NCI-H2107 treated with DMSO at 0.1 percent for 48 hours (cell line): ENCODE results near the gene CATSPER3.

Experiments used
- DNase-seq: peaks from one replicate; lab custom pipeline; 2025; ENCODE audit not compliant: unreplicated experiment; lab: John Stamatoyannopoulos, UW

CATSPER3 gene

DNA sequence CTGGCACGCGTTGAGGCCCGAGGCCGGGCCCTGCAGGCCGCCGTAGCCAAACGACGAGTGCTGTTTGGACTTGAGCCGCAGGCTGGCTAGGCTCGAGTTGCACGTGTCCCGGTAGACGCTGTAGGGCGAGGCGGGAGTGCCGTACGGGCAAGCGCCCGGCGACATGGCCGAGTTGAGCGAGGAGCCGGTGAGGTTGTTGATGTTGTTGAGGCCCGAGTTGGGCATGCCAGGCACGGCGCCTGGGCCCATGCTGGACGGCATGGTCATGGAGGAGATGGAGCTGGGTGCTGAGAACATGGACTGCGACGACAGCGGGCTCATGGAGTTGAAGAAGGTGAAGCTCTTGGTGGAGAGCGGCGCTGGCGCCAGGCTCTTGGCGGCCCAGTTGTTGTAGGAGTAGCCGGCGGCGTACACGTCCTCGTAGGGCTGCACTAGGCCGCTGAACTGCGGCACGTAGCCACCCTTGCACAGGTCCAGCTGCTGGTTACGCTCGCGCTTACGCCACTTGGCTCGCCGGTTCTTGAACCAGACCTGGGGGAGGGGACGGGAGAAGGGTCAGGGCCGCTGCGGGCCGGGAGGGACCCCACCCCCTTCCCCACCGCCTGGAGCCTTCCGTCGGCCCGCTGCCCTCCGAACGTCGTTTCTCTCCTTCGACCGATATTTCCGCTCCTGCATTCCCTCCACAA lies 61.2 kb downstream of the CATSPER3 start:
- no peak for DNase-seq

DNA sequence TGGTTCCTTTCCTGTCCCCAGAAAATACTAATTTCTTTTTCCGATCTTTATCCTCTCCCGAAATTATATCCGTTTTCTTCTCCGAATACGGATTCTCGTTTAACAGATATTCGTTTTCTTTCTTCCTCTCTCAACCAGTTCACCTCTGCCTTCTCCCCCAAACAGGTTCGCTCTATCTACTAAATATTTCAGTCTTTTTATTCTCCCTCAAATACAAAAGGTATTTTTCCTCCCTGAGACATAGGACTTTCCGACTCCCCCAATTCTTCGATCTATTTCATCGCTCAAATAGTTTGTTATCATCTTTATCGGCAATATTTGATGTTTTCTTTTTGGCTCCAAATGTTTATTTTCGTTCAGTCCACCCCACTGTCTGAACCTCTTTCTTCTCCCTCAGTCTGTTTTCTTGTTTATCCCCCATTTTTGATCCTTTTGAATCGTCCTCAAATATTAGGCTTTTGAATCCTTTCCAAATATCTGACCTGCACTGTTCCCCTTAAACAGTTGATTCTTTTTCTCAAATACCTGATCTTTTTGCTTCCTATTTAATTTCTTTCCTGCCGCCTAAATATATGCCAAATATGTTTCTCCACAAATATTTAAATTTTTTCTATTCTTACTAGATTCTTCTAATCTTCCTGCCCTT lies 61.9 kb downstream of the CATSPER3 start:
- no peak for DNase-seq

DNA sequence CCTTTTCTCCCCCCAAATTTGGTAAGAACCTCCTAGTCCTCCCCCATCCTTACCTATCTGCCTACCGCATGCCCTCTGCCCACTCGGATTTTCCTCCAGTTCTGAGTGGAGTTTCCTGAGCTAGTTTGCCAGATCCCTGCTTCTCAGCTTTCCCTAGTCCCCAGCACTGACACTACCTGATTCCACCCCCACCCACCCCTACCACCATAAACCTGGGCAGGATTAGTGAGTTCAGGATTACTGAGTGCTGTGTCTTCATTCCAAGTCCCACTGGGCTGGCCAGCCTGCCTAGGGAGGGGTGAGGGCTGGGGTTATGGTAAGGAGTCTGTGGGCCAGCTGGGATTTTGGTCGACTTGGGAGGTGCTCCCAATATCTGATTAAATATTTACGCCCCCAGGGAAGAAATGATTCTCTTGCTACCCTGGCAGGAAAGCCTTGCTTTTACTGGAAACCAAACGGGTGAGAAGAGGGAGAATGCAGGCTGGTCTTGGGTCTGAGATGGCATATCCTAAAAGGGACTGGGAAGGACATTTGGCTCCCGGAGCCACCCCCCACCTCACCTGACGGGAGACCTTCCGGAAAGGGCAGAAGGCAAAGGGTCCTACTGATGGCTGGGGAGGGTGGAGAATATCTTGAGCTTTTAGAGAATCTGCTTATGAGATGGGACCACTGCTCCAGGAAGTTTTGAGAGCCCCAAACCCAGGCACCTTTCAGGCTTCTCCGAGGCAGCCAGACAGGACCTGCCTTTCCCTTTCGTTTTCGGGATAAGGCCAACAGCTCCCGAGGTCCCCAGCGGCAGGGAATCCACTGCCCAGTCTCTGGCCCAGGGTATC lies 62.6 kb downstream of the CATSPER3 start:
- no peak for DNase-seq

DNA sequence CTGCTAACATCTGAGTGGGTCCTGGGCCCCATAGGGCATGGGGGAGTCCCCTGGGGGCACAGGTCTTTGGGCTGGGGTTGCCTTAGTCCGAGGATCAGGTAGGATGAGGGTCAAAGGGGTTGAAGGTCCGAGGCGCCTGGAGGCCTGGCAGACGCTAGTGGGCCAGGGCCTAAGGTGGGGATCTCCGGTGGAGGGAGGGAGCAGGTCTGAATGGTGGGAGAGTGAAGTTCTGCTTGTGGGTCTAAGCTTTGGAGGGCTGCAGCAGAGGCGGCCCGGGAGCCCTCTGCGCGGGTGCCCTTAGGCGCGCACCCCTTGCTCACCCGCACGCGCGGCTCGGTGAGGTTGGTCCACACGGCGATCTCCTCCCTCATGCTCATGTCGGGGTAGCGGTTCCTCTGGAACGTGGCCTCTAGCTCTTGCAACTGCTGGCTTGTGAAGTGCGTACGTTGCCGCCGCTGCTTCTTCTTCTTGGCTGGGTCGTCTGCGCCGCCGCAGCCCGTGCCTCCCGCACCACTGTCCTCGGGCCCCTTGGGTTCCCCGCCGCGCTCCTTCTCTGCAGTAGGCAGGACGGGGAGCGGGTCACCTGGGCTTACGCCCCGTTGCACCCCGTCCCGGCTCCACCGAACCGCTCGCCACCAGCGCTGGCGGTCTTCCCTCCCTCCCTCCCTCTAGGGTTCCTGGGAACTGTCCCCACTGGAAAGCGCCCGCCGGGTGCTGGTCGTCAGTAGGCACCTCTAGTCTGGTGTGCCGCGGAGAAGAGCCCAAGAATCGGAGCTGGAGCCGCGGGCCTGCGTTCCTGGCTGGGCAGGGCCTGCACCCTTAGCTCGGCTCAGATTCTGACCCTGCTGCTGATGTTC lies 63.5 kb downstream of the CATSPER3 start:
- DNase-seq = no peak

DNA sequence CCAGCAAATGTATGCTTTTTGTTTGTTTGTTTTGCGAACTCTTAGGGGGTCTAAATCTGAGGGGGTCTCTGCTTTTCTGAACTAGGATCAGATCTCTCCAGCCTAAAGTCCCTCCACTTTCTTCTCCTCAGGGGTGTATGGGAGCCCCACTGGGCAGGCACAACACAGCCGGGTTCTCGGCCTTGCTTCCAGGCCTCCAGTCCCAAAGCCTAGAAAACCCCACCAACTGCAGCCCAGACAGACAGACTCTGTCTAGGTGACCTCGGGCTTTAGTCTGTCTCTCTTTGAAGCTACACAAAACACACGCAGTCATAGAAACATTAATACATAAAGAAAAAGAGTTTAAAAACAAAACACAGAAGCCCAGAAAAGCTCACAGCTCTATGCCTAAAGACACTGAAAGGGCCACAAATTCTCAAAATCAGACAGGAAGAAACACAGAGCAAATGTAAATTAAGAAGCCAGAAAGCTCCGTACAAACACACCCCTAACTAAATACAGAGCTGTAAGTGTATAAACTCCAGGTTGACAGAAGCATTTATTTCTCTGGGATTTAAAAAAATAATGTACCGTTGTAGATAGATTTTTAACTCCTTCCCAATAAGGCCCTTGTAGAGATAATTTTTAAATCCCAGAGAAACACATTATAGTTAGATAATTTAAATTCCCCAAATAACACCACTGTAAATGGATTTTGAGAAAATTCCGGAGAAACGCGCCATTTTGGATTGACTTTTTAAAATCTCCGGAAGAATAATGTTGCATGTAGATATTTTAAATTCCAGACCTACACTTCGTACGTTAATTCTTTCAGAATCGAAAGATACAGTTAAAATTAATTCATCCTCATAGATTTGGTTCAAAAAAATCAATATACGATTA lies 64.3 kb downstream of the CATSPER3 start:
- DNase-seq = no peak

DNA sequence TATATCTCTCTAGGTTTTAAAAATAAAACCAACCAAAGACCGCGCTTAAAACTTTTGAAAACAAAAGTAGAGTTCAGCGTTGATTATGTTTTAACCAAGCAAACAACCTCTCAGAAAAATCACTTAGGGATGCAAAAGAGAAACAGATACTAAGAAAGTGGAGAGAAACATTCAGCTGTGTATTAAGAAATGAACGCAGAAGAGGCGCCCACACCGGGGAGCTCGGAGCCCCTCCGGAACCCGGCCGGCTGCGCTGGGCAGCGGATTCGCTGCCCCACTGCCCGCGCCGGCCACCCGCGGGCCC lies 64.9 kb downstream of the CATSPER3 start:
- DNase-seq = no peak

DNA sequence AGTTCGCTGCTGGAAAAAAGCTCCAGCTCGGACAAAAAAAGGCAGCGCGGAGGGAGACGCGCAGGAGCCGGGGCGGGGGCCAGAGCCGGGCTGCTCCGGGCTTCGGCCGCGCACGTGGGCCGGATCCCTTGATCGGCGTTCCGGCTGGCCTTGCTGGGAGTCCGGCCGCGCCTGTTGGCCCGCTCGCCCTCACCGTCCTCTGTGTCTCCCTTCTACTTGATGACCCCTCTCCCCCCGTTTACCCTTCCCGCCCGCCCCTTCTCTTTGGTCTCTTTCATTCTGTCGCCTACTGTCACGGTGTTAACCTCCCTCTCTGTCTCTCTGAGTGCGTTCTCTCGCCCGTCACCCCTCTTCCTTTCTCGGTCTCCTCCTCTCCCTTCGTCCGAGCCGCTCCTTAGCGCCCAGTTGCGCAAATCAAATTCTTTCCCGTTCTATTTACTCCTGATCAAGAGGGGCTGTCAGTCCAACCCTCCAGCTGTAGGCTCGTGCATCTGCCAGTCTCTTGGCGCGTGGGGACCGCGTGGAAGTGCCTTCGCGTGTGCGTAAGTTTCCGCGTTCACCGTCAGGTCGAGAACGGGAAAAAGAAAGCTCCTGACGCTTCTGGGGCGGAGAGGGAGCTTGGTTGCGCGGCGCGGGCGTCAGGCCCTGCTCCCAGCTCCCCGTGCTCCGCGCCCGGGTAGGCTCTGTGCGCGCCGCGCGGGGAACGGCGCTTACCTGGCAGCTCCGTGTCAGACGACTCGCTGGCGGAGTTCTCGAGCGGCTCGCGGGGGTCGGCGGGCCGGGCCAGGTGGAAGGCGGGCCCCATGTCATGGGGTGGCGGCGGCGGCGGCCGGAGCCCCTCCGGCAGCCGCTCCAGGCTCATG lies 65.5 kb downstream of the CATSPER3 start:
- no peak for DNase-seq

DNA sequence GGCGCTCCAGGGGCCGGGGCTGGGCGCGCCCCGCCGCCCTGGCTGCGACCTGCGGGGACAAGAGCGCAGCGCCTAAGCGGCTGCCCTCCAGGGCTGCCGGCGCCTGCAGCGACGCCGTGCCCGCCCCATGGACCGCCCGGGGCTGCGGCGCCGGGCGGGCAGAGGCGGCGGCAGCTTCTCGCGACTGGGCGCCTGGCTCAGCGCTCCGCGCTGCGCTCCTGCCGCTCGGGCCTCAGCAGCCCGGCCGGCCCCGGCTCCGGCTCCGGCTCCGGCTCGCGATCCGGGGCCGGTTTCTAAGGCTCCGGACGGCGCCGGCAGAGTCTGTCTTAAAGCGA lies 66.2 kb downstream of the CATSPER3 start, which contains the start of gene PITX1:
Gene PITX1 (minus strand): TSS at position 328 of the 335 bp plus-strand sequence. CDS start 347 bp downstream, outside the sequence.
- DNase-seq = no peak

DNA sequence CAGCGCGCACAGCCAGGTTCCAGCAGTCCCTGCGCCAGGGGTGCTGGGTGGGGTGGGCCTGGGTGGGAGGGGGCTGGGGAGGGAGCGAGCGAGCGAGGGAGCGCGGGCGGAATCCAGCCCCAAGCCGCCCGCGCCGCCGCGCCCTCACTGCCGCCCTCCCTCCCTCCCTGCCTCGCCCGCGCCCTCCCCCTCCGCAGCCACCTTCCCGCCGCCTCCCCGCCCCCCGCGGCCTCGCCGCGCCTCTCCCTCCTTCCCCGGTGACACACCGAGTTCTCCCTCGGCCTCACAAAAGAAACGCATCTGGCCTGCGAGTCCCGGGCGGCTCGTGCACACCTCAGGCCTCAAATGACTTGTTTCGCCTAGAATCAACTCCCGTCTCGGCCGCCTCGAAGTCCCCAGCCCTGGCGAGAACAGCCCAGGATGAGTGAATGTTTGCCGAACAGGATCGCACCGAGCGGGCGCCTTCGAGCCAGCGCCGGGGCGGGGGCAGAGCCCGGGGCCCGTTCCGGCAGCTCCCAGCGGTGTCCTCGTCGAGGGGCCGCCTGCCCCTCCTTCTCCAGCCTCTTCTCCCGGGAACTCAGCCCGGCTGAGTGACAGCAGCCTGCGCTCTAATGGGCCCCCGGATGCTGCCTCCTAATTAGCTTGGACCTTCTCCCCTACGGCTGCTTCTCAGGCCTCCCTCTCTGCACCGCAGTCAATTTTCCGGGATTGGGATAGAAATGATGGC lies 66.7 kb downstream of the CATSPER3 start:
- no peak for DNase-seq

DNA sequence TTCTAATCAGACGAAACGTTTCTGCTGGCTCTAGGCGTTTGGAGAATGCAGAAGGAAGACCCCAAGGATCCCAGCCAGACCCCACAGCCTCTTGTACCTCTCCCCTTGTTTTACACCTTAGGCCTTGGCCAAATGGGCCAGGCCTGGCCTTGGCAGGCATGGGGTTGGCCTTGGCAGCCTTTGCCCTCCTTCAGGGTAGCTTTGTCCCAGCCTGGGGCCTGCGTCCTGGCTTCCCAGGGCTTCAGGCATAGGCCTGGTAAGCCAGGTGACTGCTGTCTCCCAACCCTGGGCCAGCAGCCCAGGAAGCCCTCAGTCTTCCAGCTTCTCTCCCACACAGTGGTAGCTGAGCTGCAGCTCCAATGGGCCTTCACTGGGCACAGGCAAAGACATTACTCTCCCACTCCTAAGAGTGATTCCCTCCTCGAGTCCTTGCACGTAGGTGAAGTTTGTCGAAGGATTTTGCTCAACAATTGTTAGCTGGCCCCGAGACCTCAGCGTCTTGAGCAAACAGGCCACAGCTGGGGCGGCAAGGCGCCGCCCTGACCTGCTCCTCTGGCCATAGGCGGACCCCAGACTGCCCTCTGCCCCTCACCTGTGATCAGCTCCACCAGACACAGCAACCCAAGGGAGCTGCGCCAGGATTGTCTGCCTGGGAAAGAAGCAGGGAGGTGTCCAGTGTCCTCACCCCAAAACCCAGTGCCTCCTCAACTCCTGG lies 67.4 kb downstream of the CATSPER3 start:
- no peak for DNase-seq

DNA sequence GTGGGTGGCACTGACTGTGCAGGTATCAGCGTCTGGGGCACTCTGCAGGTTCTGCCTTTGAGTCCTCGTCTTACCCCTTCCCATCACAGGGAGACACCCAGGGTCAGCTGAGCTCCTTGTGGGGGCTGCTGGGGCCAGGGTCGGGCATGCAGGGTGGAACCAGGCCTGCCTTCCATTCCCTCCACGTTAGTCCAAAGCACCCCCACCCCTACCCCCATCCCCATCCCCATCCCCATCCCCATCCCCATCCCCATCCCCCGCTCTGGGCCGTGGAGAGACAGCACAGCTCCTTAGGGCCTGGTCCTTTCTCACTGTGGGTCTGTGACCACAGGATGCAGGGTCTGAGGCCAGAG lies 67.9 kb downstream of the CATSPER3 start:
- no peak for DNase-seq

DNA sequence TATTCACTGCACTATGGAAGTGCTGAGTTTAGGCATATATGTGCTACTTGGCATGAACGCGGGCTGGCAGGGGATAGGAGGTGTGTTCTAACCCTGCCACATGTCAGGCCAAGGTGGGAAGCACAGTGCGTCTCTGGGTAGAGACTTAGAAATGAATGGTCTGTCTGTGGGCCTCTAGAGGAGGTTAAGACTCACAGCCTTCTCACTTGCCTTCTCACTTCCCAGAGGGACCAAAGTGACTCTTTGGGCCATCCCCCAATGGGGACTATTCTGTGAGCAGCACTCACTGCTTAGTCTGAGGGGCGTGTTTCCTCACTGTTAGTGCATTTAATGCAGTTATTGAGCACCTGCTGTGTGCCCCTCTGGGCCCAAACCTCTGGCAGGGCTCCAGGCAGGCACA lies 68.7 kb downstream of the CATSPER3 start:
- DNase-seq = no peak

DNA sequence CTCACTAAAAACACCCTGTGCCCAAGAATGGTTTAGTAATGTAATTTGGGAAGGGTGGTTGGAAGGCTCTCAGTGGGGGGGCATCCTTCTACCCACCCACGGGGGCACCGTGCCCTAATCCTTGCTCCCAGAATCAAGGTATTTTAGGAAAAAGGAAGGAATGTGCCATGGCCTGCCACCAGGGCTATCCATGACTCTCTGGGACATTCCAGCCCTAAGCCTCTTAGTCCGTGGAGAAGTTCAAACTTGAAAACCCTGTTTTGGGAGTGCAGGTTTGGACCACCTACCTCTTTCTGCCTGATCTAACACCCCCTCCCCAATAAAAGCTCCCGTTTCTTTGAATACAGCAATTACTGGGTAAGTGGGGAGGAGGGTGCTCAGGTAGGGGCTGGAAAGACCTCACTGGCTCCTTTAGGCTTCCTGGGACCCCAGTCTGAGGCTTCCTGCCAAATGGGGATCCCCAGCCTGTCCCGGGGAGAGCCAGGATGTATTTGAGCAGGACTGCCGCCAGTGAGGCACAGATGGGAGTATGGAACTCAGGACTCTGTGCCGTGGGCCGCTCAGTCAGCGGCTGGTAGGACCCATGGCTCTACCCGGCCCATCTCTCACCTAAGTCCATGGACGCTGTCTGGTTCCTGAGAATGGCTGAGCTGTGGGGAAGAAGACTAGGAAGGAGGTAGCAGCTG lies 70.0 kb downstream of the CATSPER3 start:
- no peak for DNase-seq

DNA sequence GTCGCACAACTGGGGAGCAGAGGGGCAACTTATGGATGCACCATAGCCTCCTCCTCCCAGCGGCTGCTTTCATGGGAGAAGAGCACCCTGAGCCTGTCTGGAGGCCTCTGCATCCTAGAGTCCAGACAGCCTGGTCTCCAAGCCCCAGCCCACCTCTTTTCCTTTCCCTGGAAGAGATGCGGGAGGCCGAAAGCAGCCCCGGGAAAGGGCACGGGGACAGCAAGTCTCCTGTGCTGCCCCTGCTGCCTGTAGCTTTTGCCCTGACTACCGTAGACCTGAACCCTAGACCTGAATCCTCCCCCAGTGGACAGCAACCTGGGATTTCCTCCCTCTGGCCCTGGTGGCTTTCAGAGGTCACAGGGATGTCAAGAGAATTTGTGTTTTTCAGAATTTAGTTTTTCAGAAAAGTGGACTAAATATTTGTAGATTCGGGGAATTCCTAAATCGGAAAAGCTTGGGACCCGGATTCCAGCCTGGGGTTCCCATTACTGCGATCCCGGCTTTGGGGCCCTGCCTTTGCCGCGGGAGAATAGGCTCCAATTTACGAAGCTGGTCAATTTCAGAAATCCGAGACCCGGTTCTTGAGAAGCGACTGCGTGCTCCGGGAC lies 70.6 kb downstream of the CATSPER3 start:
- DNase-seq = no peak

DNA sequence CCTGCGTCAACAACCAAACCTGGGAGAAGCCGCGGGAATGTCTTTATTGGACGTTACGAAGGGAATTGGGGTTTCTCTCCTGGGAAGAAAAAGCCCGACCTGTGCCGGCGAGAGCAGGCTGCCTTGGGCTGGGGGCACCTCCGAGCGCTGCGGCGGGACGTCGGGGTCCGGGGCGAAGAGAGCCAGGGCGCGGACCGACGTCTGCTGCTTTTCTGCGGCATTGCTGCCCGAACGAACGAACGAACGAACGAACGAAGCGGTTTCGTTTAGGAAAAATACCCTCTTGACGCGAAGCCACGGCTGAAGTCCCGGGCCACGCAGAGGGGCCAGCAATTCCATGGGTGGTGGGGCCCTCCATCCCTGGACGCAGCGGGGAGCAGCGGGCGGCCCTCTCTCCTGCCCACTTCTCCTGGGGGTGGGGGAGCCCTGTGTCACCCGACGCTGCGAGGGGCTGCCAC lies 71.1 kb downstream of the CATSPER3 start:
- no peak for DNase-seq

DNA sequence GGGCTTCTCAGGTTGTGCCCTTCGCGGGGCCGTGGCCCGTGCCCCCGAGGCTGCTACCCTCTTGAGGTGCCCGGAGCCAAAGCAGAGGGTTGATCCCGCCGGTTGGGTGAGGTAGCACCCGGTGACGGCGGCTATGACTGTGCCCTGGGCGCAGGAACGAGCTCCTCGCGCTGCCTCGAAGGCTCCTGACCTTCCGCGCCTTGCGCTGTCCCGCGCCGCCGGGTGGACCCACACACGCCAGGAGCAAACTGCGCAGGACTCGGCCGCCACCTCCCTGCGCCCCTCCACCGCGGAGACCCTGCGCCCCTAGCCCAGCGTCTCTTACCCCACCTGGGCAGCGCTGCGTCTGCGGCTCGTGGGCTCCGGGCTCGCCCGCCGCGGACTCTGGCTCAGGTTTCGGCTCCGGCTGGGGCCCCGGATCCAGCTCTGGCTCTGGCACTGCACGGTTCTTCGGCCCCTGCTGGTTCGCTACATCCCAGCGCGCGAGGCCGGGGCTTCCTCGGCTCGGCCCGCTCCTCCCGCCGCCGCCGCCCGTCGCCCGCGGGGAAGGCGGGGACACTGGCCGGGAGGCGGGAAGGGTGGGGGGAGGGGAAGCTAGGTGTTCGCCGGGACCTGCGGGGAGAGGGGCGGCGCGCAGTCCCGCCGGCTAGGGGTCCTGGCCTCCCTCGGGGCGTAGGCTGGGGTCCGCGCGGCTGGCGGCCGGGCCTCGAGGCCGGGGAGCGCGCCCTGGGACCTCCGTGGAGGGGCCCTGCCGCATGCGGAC lies 71.7 kb downstream of the CATSPER3 start:
- DNase-seq = no peak

DNA sequence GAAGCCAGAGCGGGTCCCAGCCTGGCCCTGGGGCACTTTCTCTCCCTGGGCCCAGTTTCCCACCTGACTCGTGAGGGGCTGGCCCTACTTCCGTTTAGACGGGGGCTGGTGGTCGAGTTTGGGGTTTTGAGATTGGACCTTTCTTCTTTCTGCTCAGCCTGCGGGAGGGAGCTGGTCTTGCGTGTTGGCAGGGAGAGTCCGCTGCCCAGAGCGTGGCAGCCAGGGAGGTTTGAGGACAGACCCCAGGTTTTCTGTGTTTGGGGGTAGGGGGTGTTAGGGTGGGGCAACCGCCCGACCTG lies 72.3 kb downstream of the CATSPER3 start:
- no peak for DNase-seq
